GF-D8 (cell line): ENCODE data around the gene CCDC57.
A peak's percentile ranks its signal among the peaks of the same experiment; 100 is the strongest.
"Not testable (repeated sequence)": the region's sequence is repeated elsewhere in the genome, so short reads cannot be mapped to it uniquely, and the experiment has no call there.

Experiments
- DNase-seq: peaks from one replicate; lab custom pipeline; 2025; lab: John Stamatoyannopoulos, UW

The CCDC57 gene

GRCh38 chr17:82175951-82176350 lies 36.7 kb downstream of the CCDC57 start:
- DNase-seq, result no peak

GRCh38 chr17:82175201-82175600 lies 37.4 kb downstream of the CCDC57 start:
- DNase-seq, result no peak

GRCh38 chr17:82174042-82174857 lies 38.4 kb downstream of the CCDC57 start:
- DNase-seq, result not testable (repeated sequence)

- no peak for DNase-seq
Measured at GRCh38 chr17:82173351-82174041, 39.1 kb downstream of the CCDC57 start.

- no peak for DNase-seq
Measured at GRCh38 chr17:82172486-82173160, 40.0 kb downstream of the CCDC57 start.

DNA sequence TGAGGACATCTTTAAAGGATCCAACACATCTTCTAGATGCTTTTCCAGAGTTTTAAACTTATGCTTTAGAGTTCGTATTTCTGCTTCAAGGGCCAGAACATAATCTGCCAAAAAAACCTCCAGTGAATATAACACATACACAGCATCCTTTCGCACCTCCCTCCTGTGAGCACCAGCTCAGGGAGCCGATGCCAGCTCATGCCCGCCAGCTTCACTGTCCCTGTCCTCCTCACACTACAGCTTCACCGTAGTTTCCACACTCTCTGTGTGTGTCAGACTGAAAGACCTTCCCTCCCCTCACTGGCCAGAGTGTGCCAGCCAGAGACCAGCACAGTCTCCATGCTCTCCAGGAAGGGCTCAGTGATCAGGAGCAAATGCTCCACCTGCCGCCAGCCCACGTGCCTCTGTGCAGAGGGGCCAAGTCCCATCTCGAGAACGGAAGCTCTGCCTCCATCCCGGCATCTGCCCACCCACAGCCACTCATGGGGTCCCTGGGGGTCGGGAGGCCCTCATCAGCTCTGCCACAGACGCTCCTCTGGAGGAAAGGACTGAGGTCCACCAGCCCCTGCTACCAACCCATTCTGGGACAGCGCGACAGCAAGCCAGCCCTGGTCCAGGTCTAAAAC lies 40.8 kb downstream of the CCDC57 start:
- no peak for DNase-seq

DNA sequence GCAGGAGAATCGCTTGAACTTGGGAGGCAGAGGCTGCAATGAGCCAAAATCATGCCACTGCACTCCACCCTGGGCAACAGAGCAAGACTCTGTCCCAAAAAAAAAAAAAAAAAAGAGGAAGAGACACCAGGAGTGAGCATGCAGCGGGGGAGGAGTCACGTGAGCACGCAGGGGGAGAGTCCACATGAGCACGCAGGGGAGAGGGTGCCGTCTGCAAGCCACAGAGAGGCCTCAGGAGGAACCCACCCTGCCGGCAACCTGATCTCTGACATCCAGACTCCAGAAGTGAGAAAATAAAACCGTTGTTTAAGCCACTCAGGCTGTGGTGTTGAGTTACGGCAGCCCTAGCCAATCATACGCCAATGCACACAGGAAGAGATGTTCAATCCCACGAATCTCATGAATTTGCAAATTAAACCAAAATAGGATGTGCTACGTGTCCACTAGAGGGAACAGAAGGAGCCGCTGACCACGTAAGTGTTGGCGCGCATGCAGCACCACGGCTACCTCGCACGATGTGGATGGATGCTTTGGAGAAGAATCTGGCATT lies 42.2 kb downstream of the CCDC57 start:
- DNase-seq, result no peak

DNA sequence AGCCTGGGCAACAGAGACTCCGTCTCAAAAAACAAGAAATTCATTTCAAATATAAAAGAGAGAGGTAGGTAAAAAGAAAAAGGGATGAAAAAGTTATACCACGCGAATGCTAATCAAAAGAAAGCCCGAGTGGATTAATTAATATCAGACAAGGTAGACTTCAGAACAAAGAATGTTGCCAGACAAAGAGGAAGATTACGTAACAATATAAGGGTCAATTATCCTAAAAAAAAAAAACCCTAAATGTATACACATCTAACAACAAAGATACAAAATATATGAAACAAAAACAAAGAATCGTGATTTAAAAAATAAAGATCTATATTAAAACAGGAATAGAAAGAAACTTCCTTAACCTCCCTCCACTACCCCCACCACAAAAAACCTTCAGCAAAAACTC lies 44.1 kb downstream of the CCDC57 start:
- DNase-seq, result no peak

GRCh38 chr17:82167028-82167427 lies 45.6 kb downstream of the CCDC57 start:
- no peak for DNase-seq

DNA sequence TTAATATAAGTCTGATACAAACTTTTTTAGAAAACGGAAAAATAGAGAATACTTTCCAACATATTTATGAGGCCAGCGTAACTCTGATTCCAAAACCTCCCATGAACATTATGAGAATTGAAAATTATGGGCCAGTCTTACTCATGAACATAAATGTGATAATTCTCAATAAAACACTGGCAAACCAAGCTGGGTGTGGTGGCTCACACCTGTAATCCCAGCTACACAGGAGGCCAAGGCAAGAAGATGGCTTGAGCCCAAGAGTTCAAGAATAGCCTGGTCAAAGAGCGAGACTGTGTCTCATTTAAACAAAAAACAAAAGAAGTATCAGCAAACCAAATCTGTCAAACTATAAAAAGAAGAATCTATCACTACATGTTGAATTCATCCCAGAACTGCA lies 47.8 kb downstream of the CCDC57 start:
- DNase-seq, result no peak

- DNase-seq, result no peak
Measured at GRCh38 chr17:82161216-82161615, 51.4 kb downstream of the CCDC57 start.

DNA sequence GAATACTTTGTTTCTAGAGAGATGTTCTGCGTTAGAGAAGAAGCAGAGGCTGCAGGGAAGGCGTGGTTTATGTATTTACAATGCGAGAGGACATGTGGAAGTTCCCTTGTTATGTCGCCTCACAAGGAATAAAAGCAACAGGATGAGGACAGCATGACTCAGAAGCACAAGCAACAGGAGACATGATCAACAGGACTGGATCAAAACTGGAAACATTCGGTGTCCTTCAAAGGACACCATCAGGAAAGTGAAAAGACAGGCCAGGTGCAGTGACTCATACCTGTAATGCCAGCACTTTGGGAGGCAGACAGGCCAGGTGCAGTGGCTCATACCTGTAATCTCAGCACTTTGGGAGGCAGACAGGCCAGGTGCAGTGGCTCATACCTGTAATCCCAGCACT lies 52.6 kb downstream of the CCDC57 start:
- DNase-seq, result no peak

DNA sequence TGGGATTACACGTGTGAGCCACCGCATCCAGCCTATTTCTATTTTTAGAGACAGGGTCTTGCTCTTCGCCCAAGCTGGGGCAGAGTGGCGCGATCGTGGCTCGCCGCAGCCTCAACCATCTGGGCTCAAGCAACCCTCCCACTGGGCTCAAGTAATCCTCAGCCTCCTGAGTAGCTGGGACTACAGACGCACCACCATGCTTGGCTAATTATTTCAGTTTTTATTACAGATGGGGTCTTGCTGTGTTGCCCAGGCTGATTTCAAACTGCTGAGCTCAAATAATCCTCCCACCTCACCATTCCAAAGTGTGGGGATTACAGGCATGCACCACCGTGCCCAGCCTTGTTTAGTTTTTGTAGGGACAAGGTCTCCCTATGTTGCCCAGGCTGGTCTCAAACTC lies 53.8 kb downstream of the CCDC57 start:
- DNase-seq, result no peak

GRCh38 chr17:82157046-82158035 lies 55.3 kb downstream of the CCDC57 start:
- DNase-seq, result no peak

- no peak for DNase-seq
Measured at GRCh38 chr17:82156284-82156925, 56.2 kb downstream of the CCDC57 start.

DNA sequence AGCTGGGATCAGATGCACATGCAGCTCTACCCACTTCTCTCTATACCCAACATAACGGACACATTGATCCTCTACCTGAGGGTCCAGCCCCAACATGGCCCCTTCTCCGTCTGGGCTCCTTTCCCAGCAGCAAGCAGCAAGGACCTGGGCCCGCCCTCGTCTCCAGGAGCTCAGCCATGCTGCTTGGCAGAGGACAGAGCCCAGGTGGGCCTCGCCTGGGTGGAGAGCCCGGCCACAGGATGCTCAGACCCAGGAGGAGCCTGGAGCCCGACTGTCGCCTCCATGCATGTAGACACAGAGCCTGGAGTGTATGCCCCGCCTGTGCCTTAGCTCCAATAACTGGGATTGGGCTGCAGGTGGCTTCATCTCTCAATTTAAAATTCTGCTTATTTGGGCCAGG lies 57.0 kb downstream of the CCDC57 start:
- DNase-seq, result no peak

DNA sequence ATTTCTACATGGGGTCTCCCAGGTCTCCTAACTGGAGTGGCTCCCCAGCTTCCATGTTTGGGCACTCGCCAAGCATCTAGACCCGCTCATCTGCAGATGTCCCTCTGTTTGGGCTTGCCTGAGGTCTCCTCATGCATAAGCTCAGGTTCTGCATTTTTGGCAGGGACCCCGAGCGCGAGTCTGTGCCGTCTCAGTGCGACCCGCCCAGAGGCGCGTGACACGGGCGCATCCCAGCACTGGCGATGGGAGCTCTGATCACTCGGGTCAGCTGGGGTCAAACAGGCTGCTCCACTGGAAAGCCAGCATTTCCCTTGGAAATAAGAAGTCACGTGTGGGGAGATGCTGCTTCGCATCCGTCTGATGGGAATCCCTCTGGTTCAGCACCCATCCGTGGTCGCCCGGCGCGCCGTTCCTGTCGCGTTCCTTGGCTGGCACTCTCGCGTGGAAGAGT lies 57.7 kb downstream of the CCDC57 start:
- no peak for DNase-seq

DNA sequence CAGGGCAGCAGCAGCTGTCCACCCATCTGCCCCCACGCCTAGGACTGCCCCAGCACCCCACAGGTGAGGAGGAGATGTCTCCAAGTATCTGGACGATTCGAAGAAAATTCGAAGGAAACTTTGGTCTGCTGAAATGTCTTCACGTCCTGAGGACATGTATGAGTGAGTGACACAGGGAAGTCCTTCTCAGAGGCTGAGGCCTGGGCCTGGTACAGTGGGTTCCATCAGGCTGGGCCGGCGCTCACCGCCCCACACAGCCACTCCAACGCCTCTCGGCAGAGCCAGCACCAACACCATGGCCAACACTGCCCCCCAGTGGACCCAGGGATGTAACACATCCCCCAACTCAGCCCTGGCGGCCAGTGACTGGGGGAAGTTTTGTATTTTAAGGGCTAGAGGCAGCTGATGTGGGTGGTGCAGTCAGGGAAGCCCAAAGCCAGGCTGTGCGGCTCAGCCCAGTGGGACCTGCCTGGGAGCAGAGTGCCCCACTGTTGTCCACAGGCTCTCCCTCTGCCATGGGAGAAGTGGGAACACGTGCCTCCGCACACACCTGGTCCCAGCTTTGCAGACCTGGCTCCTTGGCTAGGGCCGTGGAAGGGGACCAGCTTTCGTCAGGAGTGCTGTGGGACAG lies 58.8 kb downstream of the CCDC57 start:
- DNase-seq, result peak; percentile 7

- DNase-seq, result no peak
Measured at GRCh38 chr17:82153295-82153691, 59.3 kb downstream of the CCDC57 start.
